GM19035 (cell line): ENCODE measurements around the gene DAAM2.

Experiments used
- ATAC-seq: cut with Tn5 transposase; IDR thresholded peaks from one replicate; pipeline ENCODE4 v1.9.1; 2021; ENCODE audit not compliant: unreplicated experiment

Gene DAAM2

DNA sequence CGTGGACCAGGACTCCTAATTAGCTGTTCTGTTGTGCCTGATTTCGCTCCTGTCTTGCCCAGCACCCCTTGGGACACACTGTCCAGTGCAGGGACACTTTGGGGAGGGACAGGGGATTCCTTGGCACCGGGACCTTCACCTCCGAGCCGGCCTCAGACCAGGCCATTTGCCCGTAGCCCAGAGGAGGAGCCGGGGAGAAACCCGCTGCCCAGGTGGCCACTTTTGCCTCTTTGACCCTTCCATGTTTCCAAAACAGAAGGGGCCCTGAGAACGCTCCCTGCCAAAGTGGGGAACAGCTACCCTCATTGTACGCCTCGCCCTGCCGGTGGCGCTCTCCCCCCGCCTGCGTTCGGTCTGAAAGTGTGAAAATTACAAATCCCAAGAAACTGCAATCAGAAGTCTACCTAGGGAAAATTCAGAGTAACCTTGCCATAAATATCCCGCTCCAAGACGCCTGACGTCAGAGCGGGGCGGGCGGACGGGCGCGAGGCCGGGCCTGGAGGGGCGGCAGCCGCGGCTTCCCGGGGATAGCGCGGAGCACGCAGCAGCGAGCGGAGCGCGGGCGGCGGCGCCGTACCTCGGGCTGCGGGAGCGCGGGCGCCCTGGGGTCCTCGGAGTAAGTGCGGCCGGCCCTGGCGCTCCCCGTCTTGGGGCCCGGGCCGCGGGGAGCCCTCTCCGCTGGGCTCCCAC, at the start of gene DAAM2:
TSS of gene DAAM2 (plus strand) at position 527 of the 690 bp plus-strand sequence. CDS start 63,927 bp downstream, outside the sequence.
- no peak for ATAC-seq

DNA sequence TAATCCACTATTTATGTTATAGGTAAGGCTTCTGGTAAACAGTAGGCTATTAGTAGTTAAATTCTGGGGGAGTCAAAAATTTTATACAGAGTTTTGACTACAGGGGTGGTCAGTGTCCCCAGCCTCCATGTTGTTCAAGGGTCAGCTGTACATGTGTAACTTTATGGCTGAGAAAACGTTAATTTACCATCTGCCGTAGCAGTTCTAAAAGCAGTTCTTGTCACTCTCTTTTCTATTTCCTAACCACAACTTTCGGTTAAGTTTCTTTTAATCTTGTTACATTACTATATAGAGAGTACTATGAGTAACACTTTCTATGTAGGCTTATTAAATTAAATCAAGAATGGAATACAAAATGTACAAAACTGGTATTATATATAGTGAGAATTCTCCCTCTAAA, 45.4 kb upstream of the DAAM2 start:
- ATAC-seq, result no peak

- ATAC-seq, result no peak
Measured at GRCh38 chr6:39752835-39753724, 39.1 kb upstream of the DAAM2 start.

GRCh38 chr6:39753725-39754045, 38.5 kb upstream of the DAAM2 start:
- no peak for ATAC-seq

GRCh38 chr6:39754514-39755115, 37.6 kb upstream of the DAAM2 start:
- ATAC-seq, result no peak

DNA sequence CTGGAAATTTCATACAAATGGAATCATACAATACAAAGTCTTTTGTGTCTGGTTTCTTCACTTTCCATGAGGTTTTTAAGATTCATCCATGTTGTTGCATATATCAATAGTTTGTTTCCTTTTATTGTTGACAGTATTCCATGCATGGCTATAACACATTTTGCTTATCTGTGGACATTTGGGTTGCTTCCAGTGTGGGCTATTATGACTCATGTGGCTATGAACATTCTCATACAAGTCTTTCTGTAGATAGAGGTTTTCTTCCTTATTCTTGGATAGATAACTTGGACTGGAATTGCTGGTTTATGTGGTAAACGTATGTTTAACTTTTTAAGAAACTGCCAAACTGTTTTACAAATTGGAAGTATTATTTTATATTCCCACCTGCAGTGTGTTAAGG, 36.9 kb upstream of the DAAM2 start:
- ATAC-seq, result no peak

GRCh38 chr6:39756582-39756981, 35.6 kb upstream of the DAAM2 start:
- ATAC-seq, result no peak

DNA sequence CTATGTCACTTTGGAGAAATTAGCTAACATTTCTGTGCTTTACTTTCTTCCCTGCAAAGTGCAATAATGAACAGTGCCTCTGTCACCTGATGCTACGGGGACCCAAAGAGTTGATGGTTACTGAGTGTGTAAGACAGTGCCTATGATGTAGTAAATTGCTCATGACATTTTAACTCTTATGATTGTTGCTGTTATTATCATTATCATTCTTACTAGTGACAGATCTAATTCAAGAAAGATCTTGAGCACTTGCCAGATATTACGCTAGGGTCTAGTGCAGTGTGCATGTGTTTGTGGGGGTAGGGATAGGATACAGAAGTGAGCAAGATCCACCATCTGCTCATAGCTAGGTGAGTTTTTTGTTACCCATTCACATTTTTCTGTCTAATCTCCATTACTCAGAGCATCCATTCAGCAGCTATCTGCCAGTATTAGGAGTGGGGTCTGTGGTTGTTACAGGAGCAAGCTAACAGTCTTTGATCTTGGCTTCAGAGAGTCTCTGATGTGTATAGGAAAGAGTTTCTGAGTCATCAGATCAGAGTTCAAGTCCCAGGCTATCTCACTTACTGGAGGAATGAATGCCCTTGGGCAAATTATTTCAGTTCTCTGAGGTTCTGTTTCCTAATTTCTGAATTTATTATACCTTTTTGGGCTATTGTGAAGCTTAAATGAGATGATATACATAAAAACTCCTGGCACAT, 33.1 kb upstream of the DAAM2 start:
- ATAC-seq, result no peak

DNA sequence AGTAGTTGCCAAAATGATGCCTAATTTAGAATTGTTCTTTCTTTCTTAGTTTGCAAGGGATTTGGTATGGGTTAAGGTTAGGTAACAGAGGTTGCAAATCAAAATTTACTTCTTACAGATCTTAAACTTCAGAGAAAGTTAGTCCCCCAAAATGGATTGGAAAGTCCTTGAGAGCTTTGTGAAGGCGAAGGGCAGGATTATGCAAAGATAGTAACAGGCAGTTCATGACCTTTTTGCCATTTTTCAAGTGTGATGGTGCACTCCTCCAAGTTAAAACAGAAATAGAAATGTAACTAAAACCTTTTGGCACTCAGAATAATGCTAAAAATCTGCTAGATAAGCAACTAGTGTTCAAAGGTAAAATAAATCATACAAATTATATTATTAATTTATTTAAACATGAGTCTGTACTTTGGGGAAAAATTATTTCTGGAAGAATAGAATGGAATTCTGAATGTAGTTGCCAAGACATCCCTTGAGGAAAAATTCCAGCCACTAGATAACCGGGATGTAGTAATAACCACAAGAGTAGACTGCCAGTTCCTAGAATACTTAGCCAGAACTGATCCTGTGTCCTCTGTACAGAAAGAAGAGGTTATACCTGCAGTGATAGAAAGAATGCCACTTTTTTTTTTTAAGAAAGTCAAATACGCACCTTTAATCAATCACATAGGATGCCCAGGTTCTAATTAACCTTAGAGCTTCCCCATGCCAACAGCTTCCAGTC, 31.8 kb upstream of the DAAM2 start:
- ATAC-seq, result no peak

GRCh38 chr6:39765508-39766065, 26.6 kb upstream of the DAAM2 start:
- no peak for ATAC-seq

DNA sequence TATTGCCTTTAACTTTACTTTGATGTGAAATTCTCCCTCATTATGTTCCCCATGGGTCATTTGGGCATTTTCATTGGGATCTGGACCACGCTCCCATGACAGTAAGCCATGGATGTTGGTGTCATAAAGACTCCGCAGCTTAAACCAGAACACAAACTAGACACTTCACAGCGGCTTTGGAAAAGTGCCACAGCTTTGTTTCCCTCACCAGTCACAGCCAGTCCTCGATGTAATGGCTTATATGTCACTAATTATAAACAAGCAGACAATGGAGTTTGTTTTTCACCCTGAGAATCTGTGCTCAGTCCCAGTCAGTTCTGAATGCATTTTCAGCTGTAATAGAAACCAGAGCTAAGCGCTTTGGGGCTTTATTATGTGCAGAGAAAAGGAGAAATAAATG, 23.2 kb upstream of the DAAM2 start:
- ATAC-seq, result no peak

GRCh38 chr6:39770446-39770845, 21.7 kb upstream of the DAAM2 start:
- no peak for ATAC-seq

DNA sequence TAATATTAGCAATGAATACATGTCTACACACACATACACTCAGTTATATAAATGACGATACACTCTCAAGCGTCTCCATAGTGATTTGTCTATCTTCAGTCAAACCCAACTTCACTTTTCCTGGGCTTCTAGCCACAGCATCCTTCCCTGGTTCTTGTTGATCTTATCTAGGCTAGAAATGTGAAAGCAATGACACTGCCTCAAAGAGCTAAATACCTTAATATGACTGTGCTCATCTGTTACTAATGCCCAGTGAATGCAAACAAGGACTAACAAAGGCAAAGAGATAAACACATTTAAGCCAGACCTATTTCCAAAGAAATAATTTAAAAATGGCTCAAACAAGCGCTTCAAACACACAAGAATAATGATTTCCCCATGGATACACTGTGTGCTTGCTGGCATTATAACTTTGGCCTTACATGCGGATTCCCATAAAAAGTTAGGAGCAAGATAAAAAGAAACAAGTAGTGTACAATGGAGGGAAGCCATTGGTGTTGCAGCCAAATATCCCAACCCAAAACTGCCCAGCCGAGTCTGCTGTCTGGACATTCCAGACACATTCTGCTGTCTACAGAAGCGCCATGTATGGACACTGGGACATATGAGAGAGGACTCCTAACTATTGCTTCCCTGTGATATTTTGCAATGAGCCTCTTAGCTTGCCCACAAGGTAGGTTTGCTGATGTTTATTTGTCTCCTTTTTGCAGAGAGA, 19.5 kb upstream of the DAAM2 start:
- no peak for ATAC-seq

DNA sequence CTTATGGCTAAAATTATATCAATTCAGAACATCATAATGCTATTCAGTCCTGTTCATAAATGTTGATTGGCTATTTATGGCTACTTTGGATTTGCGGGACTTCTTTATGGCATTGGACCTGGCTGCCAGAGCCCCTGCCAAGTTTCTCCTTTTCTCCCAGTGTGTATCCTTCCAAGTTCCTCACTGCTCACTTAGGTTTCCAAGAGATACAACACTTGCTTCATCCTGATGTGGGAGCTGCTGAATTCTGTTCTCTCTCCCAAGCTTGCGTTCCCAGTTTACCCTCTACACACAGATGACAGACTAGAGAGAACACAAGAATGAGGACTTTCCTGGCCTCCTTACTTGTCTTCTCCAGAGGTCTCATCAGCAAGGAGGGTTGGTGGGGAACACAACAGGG, 18.4 kb upstream of the DAAM2 start:
- ATAC-seq, result no peak

DNA sequence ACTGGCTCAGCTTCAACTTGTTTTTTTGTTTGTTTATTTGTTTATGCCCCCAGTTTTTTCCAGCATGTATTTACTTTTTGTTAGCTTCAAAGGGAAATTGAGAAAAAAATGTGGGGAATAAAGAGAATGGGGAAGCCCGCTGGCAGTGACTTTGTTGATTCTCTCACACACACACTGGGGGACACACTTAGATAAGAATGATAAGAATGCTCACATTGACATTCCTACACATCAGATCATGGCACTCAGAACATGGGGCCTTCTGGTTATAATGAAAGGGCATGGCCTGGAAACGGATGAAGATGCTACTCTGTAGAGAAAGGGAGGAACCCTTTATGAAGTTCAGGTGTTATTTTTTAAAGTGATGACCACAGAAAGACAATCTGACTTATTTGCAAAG, 15.6 kb upstream of the DAAM2 start:
- ATAC-seq, result no peak

GRCh38 chr6:39777218-39777617, 15.0 kb upstream of the DAAM2 start:
- ATAC-seq, result no peak

GRCh38 chr6:39777661-39778060, 14.5 kb upstream of the DAAM2 start:
- no peak for ATAC-seq

GRCh38 chr6:39778581-39779255, 13.5 kb upstream of the DAAM2 start:
- no peak for ATAC-seq

DNA sequence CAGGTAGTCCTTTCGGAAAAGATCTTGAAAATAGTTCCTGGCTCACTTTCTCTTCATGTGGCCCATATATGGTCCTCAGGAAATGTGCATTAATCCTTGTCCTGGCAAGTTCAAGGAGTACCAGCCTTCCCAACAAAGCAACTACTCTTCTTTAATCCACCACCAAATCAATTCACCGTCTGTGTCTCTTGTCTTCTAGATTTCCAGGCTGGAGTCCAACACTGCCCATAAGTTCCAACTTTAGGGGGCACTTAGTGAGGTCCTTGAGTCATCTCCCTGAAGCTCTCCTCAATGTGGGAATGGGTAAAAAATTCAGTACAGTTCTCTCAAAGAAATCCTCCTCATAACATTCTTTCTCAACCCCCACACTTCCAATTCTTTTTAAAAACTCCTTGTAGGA, 6.9 kb upstream of the DAAM2 start:
- no peak for ATAC-seq
